DND-41 (cell line): ENCODE data around the gene PPP4R1.

Experiments
- ATAC-seq: fragments of 200-7000 bp; cut with Tn5 transposase; 3 replicates; pipeline ENCODE4 v1.9.1; 2021; ENCODE audit warnings: low read depth; ENCODE audit not compliant: insufficient read depth
- DNase-seq: peaks from one replicate; pipeline ENCODE4 v3.0.0-alpha.2; 2020
- H2AFZ ChIP-seq: 2 replicates; pipeline ENCODE4 v1.6.0; 2012; ENCODE audit warnings: low read depth, low read length
- H3K27ac ChIP-seq: 2 replicates; pipeline ENCODE4 v1.5.1; 2012; ENCODE audit warnings: low read length, inconsistent platforms
- H3K27me3 ChIP-seq: fragments of 200-600 bp; sonication (generic); 2 replicates; pipeline ENCODE4 v1.6.0; 2012; ENCODE audit warnings: low read length, mild to moderate bottlenecking, inconsistent platforms; ENCODE audit not compliant: insufficient read depth, poor library complexity
- H3K36me3 ChIP-seq: 2 replicates; pipeline ENCODE4 v1.5.1; 2012; ENCODE audit warnings: low read length, inconsistent platforms; ENCODE audit not compliant: insufficient read depth
- H3K4me1 ChIP-seq: 2 replicates; pipeline ENCODE4 v1.5.1; 2012; ENCODE audit warnings: mild to moderate bottlenecking, low read length; ENCODE audit not compliant: insufficient read depth
- H3K4me2 ChIP-seq: 2 replicates; pipeline ENCODE4 v1.6.0; 2012; ENCODE audit warnings: mild to moderate bottlenecking, moderate library complexity, low read length, inconsistent platforms; ENCODE audit not compliant: insufficient read depth
- H3K4me3 ChIP-seq, 2 experiments: fragments of 200-600 bp in 1 of 2; shearing (Covaris generic) in 1 of 2; 2 replicates each; pipeline ENCODE4 v1.5.1; 2012 to 2016; ENCODE audit warnings: inconsistent platforms in 2 of 2, low read length in 2 of 2, mild to moderate bottlenecking in 2 of 2, low read depth in 1 of 2, moderate library complexity in 1 of 2
- H3K79me2 ChIP-seq: 2 replicates; pipeline ENCODE4 v1.6.0; 2012; ENCODE audit warnings: low read length, inconsistent platforms; ENCODE audit not compliant: insufficient read depth
- H3K9ac ChIP-seq: 2 replicates; pipeline ENCODE4 v1.6.0; 2012; ENCODE audit warnings: low read depth, mild to moderate bottlenecking, inconsistent platforms, low read length, moderate library complexity
- H3K9me3 ChIP-seq: 2 replicates; pipeline ENCODE4 v1.5.1; 2012; ENCODE audit warnings: low read length, moderate library complexity, mild to moderate bottlenecking, inconsistent platforms; ENCODE audit not compliant: insufficient read depth, severe bottlenecking
- H4K20me1 ChIP-seq: 2 replicates; pipeline ENCODE4 v1.6.0; 2012; ENCODE audit warnings: low read length; ENCODE audit not compliant: insufficient read depth
- CTCF ChIP-seq: IDR thresholded peaks from 2 replicates; pipeline ENCODE4 v1.5.1; 2012; ENCODE audit warnings: borderline replicate concordance, low read length, moderate library complexity, mild to moderate bottlenecking; ENCODE audit not compliant: poor library complexity, severe bottlenecking; ENCODE audit errors: extremely low read depth
- EZH2 ChIP-seq: IDR thresholded peaks from 3 replicates; pipeline ENCODE4 v1.6.1; 2012; ENCODE audit warnings: borderline replicate concordance, low read depth, mild to moderate bottlenecking, moderate library complexity, low read length, inconsistent platforms; ENCODE audit not compliant: severe bottlenecking

PPP4R1 gene

DNA sequence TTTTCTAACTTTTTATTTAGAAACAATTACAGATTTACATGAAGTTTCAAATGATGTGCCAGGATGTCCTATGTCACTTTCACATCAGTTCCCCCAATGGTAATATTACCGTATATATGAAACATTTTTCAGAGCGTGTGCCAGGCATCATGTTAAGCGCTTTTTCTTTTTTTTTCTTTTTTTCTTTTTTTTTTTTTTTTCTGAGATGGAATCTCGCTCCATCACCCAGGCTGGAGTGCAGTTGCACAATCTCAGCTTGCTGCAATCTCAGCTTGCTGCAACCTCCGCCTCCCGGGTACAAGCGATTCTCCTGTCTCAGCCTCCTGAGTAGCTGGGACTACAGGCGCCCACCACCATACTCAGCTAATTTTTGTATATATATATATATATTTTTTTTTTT, 5.6 kb upstream of the PPP4R1 start:
- H3K27ac ChIP-seq, result no peak overlapping the region
- no peak overlapping the region for H3K9ac ChIP-seq
- 0 out of 2 replicates have a peak, but pooled peaks cover 3% of the 10 kb centered on the region for H3K79me2 ChIP-seq
- no peaks in the 10 kb centered on the region for H3K9me3 ChIP-seq
- H3K4me3 ChIP-seq, result no peak overlapping the region
- DNase-seq, result no peak
- H3K36me3 ChIP-seq, result no peaks in the 10 kb centered on the region
- peaks cover 26% of the 10 kb centered on the region for H3K4me1 ChIP-seq
- H2AFZ ChIP-seq, result no peak overlapping the region
- no peaks in the 10 kb centered on the region for H4K20me1 ChIP-seq
- H3K4me2 ChIP-seq, result no peak overlapping the region
- no peaks in the 10 kb centered on the region for H3K27me3 ChIP-seq
- TF ChIP-seq CTCF (no peak), EZH2 (no peak)
- ATAC-seq, result no peak

DNA sequence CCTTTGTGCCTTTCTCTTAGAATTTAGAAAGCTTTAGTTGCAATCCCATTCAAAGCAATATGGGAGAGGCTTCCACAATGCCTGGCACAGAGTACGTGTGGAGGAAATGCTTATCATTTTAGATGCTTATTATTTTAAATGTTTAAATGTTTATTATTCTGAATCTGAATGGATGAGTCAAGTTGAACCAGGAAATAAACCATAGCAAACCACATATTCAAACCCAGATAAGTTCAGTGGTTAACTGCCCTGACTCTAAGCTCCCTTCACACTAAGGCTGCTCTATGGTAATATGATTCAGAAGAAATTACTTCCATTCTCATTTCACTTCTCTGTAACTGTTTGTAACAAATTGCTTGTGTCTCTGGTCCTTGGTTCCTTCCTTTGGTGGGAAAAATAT, 5.2 kb upstream of the PPP4R1 start:
- no peaks in the 10 kb centered on the region for H3K27me3 ChIP-seq
- H4K20me1 ChIP-seq, result no peaks in the 10 kb centered on the region
- H3K9me3 ChIP-seq, result no peaks in the 10 kb centered on the region
- ATAC-seq (no peak), DNase-seq (no peak)
- no peak overlapping the region for H2AFZ ChIP-seq
- no peak overlapping the region for H3K4me2 ChIP-seq
- H3K9ac ChIP-seq, result no peak overlapping the region
- H3K4me3 ChIP-seq, result no peak overlapping the region
- H3K36me3 ChIP-seq, result no peaks in the 10 kb centered on the region
- TF ChIP-seq CTCF (no peak), EZH2 (no peak)
- no peak overlapping the region for H3K27ac ChIP-seq
- H3K79me2 ChIP-seq, result 0 out of 2 replicates have a peak, but pooled peaks cover 3% of the 10 kb centered on the region
- H3K4me1 ChIP-seq, result peaks cover 27% of the 10 kb centered on the region

GRCh38 chr18:9619056-9619455, 4.7 kb upstream of the PPP4R1 start:
- Histone ChIP-seq H3K36me3 (no peaks in the 10 kb centered on the region), H3K4me2 (no peak overlapping the region)

More at GRCh38 chr18:9619056-9619455, 4.7 kb upstream of the PPP4R1 start:
- no peaks in the 10 kb centered on the region for H3K9me3 ChIP-seq
- H4K20me1 ChIP-seq, result no peaks in the 10 kb centered on the region
- TF ChIP-seq EZH2 (no peak), CTCF (no peak)
- H3K4me3 ChIP-seq, result no peak overlapping the region
- H3K79me2 ChIP-seq, result peaks cover 4% of the 10 kb centered on the region
- no peak overlapping the region for H3K9ac ChIP-seq
- no peak overlapping the region for H3K27ac ChIP-seq
- DNase-seq (no peak), ATAC-seq (no peak)
- peaks cover 27% of the 10 kb centered on the region for H3K4me1 ChIP-seq
- H3K27me3 ChIP-seq, result no peaks in the 10 kb centered on the region
- H2AFZ ChIP-seq, result no peak overlapping the region
